Peyer's patch (tissue), 4 donors: ENCODE data around the gene LHX1. TPM values are rescaled to one million over a fixed set of nuclear protein-coding genes. Genes with fewer than 3 reads are reported as not detected.

Experiments used
- DNase-seq, 3 donors: peaks; one replicate each; pipeline ENCODE4 v3.0.0-alpha.2; 2017 to 2019
- H3K27ac ChIP-seq, 4 donors: fragments of 200-600 bp; sonication (generic); one replicate each; pipeline ENCODE4 v1.5.1; 2016 to 2019
- H3K27me3 ChIP-seq, 2 donors: fragments of 200-600 bp; sonication (generic); one replicate each; pipeline ENCODE4 v1.5.1; 2019
- H3K36me3 ChIP-seq, 3 donors: fragments of 200-600 bp; sonication (generic); one replicate each; pipeline ENCODE4 v1.5.1; 2016 to 2019
- H3K4me1 ChIP-seq, 4 donors: fragments of 200-600 bp; sonication (generic); one replicate each; pipeline ENCODE4 v1.5.1; 2016 to 2019
- H3K4me3 ChIP-seq, 4 donors: fragments of 200-600 bp; sonication (generic); 1 replicate in 3 of 4; 2 replicates in 1 of 4; pipeline ENCODE4 v1.5.1; 2016 to 2019; ENCODE audit warnings: mild to moderate bottlenecking in 1 of 4
- H3K9me3 ChIP-seq, 4 donors: fragments of 200-600 bp; sonication (generic); one replicate each; pipeline ENCODE4 v1.5.1; 2016 to 2019; ENCODE audit warnings: mild to moderate bottlenecking in 1 of 4
- CTCF ChIP-seq, 6 experiments: fragments of 450-650 bp in 4 of 6; fragments of 200-600 bp in 2 of 6; sonication (generic) in 1 of 6; IDR thresholded peaks; one replicate each; pipeline ENCODE4 v1.5.1; 2017 to 2019; ENCODE audit warnings: antibody characterized with exemption in 6 of 6, mild to moderate bottlenecking in 3 of 6, moderate library complexity in 1 of 6
- POLR2A ChIP-seq, 2 donors: fragments of 450-650 bp; IDR thresholded peaks; one replicate each; pipeline ENCODE4 v1.5.1; 2017; ENCODE audit warnings: antibody characterized with exemption in 2 of 2, mild to moderate bottlenecking in 2 of 2, moderate library complexity in 2 of 2
- total RNA-seq, 4 donors: library from RNA; depleted of rRNA; stranded (reverse); fragments of >200 nt; gene quantifications; one replicate each; pipeline ENCODE4 v1.1.0, GENCODE V29; 2016

LHX1 gene
- total RNA-seq, 4 donors from 2014 or later, result not detected

- H3K27me3 ChIP-seq, result no peaks in the 10 kb centered on the region
- H3K36me3 ChIP-seq, result peaks cover 0 to 4% (median 0%) of the 10 kb centered on the region in 3 donors
- TF ChIP-seq CTCF (IDR thresholded peaks at IDR 0.05), result no peak
- TF ChIP-seq POLR2A (IDR thresholded peaks at IDR 0.05), result no peak
- H3K27ac ChIP-seq, result no peak overlapping the region
- no peaks in the 10 kb centered on the region for H3K9me3 ChIP-seq
- H3K4me3 ChIP-seq, result no peak overlapping the region
- H3K4me1 ChIP-seq, result no peaks in the 10 kb centered on the region
- no peak for DNase-seq
These were observed 42.3 kb downstream of the LHX1 start for GRCh38 chr17:36979565-36979941.

GRCh38 chr17:36980280-36980761 lies 43.0 kb downstream of the LHX1 start:
- TF ChIP-seq POLR2A (IDR thresholded peaks at IDR 0.05) (no peak), CTCF (IDR thresholded peaks at IDR 0.05) (no peak)
- Histone ChIP-seq H3K36me3 (peaks cover 0 to 4% (median 0%) of the 10 kb centered on the region in 3 donors), H3K4me1 (no peaks in the 10 kb centered on the region), H3K9me3 (no peaks in the 10 kb centered on the region), H3K4me3 (no peak overlapping the region), H3K27ac (no peak overlapping the region), H3K27me3 (no peaks in the 10 kb centered on the region)
- no peak for DNase-seq

GRCh38 chr17:36983618-36984017 lies 46.3 kb downstream of the LHX1 start:
- no peak for DNase-seq
- Histone ChIP-seq H3K4me3 (no peak overlapping the region), H3K9me3 (no peaks in the 10 kb centered on the region), H3K27ac (no peak overlapping the region), H3K36me3 (peaks cover 0 to 27% (median 0%) of the 10 kb centered on the region in 3 donors), H3K4me1 (no peaks in the 10 kb centered on the region), H3K27me3 (no peaks in the 10 kb centered on the region)
- TF ChIP-seq POLR2A (IDR thresholded peaks at IDR 0.05) (no peak), CTCF (IDR thresholded peaks at IDR 0.05) (no peak)

- peaks cover 0 to 80% (median 0%) of the 10 kb centered on the region in 3 donors for H3K36me3 ChIP-seq
- no peaks in the 10 kb centered on the region for H3K27me3 ChIP-seq
- H3K27ac ChIP-seq, result no peak overlapping the region
- no peak for DNase-seq
- no peaks in the 10 kb centered on the region for H3K4me1 ChIP-seq
- H3K4me3 ChIP-seq, result no peak overlapping the region
- no peak for TF ChIP-seq CTCF (IDR thresholded peaks at IDR 0.05)
- TF ChIP-seq POLR2A (IDR thresholded peaks at IDR 0.05), result no peak
- no peaks in the 10 kb centered on the region for H3K9me3 ChIP-seq
These were observed 51.9 kb downstream of the LHX1 start for GRCh38 chr17:36989173-36989572.

- Histone ChIP-seq H3K27ac (no peak overlapping the region), H3K4me3 (no peak overlapping the region), H3K9me3 (no peaks in the 10 kb centered on the region), H3K36me3 (peaks cover 0 to 93% (median 0%) of the 10 kb centered on the region in 3 donors), H3K27me3 (no peaks in the 10 kb centered on the region), H3K4me1 (no peaks in the 10 kb centered on the region)
- no peak for DNase-seq
- no peak for TF ChIP-seq CTCF (IDR thresholded peaks at IDR 0.05)
- TF ChIP-seq POLR2A (IDR thresholded peaks at IDR 0.05), result no peak
These were observed 55.4 kb downstream of the LHX1 start for GRCh38 chr17:36992701-36993100.

- H3K36me3 ChIP-seq, result peaks cover 0 to 88% (median 0%) of the 10 kb centered on the region in 3 donors
- TF ChIP-seq CTCF (IDR thresholded peaks at IDR 0.05) (no peak), POLR2A (IDR thresholded peaks at IDR 0.05) (no peak)
- H3K4me3 ChIP-seq, result no peak overlapping the region
These were observed 56.0 kb downstream of the LHX1 start for GRCh38 chr17:36993227-36993626.

More at GRCh38 chr17:36993227-36993626, 56.0 kb downstream of the LHX1 start:
- H3K9me3 ChIP-seq, result no peaks in the 10 kb centered on the region
- no peak overlapping the region for H3K27ac ChIP-seq
- H3K4me1 ChIP-seq, result no peaks in the 10 kb centered on the region
- DNase-seq, result no peak
- no peaks in the 10 kb centered on the region for H3K27me3 ChIP-seq
